ENCODE results near the gene CSRP2. TPM values are rescaled to one million over a fixed set of nuclear protein-coding genes. Genes with fewer than 3 reads are reported as not detected.
A peak's percentile ranks its signal among the peaks of the same experiment; 100 is the strongest.

Gene CSRP2
- total RNA-seq, 6 donors from 2014 or later = 9.9 to 26.3 (median 22.2) TPM

DNA sequence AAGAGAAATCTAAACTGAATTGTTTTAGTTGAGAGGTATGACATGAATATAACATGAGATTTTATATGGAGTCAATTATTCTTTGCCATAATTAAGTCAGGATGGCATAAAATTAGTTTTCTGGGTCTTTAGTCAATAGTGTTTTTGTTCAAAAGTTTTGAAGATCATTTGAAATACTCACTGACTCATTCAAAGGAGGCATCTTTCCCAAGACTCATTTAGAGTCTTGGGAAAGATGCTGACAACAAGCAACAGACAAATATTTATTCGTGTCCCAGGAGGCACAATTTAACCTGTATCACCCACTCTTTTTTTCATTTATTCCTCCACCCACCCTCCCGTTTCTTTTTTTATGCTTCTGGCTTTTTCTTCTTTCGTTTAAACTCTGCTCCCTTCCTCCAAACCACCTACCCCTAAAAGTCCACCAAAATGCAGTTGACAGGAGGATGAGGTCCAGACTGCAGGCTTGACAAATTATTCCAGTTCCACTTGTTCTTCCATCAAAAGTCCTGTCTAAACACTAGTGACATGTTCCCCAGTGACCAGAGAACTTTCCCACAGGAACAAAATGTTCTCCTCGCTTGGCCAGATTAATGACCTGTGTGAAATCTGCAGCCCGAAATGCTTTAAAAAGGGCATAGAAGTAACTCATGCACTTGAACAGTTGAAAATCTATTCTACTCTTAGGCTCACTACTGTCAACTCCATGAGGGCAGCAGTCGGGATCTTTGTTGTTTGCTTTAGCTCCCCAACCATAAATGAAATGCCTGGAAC, 43.3 kb upstream of the CSRP2 start:
- H3K27ac ChIP-seq = no peak overlapping the region
- H3K4me1 ChIP-seq = no peaks in the 10 kb centered on the region
- no peaks in the 10 kb centered on the region for H3K27me3 ChIP-seq
- no peak for DNase-seq
- ATAC-seq (ENCODE audit: low FRiP score in 2 of 2) = no peak
- H3K9me3 ChIP-seq = no peaks in the 10 kb centered on the region
- TF ChIP-seq EP300 (IDR thresholded peaks at IDR 0.05) = peak in 2 of 4 donors; percentile 58 to 82
- no peak for TF ChIP-seq POLR2A (IDR thresholded peaks at IDR 0.05)
- TF ChIP-seq, protein P1, sequence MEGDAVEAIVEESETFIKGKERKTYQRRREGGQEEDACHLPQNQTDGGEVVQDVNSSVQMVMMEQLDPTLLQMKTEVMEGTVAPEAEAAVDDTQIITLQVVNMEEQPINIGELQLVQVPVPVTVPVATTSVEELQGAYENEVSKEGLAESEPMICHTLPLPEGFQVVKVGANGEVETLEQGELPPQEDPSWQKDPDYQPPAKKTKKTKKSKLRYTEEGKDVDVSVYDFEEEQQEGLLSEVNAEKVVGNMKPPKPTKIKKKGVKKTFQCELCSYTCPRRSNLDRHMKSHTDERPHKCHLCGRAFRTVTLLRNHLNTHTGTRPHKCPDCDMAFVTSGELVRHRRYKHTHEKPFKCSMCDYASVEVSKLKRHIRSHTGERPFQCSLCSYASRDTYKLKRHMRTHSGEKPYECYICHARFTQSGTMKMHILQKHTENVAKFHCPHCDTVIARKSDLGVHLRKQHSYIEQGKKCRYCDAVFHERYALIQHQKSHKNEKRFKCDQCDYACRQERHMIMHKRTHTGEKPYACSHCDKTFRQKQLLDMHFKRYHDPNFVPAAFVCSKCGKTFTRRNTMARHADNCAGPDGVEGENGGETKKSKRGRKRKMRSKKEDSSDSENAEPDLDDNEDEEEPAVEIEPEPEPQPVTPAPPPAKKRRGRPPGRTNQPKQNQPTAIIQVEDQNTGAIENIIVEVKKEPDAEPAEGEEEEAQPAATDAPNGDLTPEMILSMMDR (IDR thresholded peaks at IDR 0.05) = no peak
- peak; percentile 14 to 29 for TF ChIP-seq POLR2AphosphoS5 (IDR thresholded peaks at IDR 0.05)
- H3K4me3 ChIP-seq = no peak overlapping the region
- 80 to 84% methylated on average over 6 of the region's 6 CpGs for WGBS, 2 donors
- H3K36me3 ChIP-seq = no peaks in the 10 kb centered on the region

DNA sequence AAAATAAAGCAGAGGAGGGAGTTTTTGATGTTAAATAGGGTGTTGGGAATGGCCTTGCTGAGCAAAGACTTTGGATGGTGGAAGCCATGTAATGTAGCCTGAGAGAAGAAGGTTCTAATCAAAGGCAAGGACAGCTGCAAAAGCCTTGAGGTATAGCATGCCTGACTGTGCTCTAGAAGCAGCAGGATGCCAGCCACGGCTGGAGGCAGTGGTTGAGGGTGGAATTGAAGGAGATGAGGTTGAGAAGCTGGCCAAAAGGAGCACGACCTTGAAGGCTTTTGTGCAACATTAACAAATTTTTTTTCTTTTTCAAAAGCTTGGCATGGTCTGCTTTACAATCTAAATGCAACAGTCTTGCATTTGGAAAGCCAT, 42.3 kb upstream of the CSRP2 start:
- Histone ChIP-seq H3K4me3 (no peak overlapping the region), H3K4me1 (peaks cover 0 to 5% (median 0%) of the 10 kb centered on the region in 4 donors), H3K9me3 (no peaks in the 10 kb centered on the region), H3K27me3 (no peaks in the 10 kb centered on the region), H3K36me3 (no peaks in the 10 kb centered on the region), H3K27ac (no peak overlapping the region)
- TF ChIP-seq, protein P1 (IDR thresholded peaks at IDR 0.05) = no peak
- TF ChIP-seq POLR2AphosphoS5 (IDR thresholded peaks at IDR 0.05) (no peak), EP300 (IDR thresholded peaks at IDR 0.05) (no peak), POLR2A (IDR thresholded peaks at IDR 0.05) (no peak)
- DNase-seq (no peak), ATAC-seq (ENCODE audit: low FRiP score in 2 of 2) (no peak)
- WGBS, 2 donors = 67 to 71% methylated on average over 2 of the region's 2 CpGs

DNA sequence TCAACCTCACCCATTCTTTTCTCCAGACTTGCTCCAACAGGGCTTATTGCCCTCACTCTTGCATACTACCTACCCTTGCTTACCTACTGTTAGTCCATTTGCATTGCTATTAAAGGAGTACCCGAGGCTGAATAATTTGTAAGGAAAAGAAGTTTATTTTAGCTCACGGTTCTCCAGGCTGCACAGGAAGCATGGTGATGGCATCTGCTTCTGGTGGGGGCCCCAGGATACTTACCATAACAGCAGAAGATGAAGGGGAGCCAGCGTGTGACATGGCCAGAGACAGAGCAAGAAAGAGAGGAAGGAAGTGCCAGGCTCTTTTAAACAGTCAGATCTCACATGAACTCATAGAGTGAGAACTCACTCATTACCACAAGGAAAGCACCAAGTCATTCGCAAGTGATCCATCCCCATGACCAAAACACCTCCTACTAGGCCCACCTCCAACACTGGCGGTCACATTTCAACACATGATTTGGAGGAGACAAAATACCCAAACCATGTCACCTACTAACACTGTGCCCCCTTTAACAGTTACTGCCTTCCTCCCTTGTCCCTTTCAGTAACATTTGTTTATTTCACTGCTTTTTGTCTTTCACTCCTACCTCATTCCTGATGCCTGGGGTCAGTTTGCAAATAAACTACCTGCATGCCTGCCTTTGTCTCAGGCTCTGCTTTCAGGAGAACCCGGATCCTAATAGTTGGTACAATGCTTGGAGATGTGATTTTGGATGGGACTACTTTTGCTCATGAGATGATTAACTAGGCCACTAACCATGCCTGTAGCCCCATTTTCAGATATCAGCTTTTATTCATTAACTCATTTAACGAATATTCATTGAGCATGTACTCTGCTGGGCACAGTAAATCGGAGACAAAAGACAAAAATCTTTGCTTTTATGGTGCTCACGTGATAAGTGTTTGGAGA, 41.6 kb upstream of the CSRP2 start:
- H3K4me3 ChIP-seq = no peak overlapping the region
- 61% methylated on average over 9 of the region's 9 CpGs for WGBS, 2 donors
- H3K27me3 ChIP-seq = no peaks in the 10 kb centered on the region
- H3K4me1 ChIP-seq = peaks cover 0 to 5% (median 0%) of the 10 kb centered on the region in 4 donors
- ATAC-seq (ENCODE audit: low FRiP score in 2 of 2) = no peak
- H3K36me3 ChIP-seq = no peaks in the 10 kb centered on the region
- H3K9me3 ChIP-seq = no peaks in the 10 kb centered on the region
- no peak for TF ChIP-seq EP300 (IDR thresholded peaks at IDR 0.05)
- TF ChIP-seq POLR2A (IDR thresholded peaks at IDR 0.05) = no peak
- TF ChIP-seq POLR2AphosphoS5 (IDR thresholded peaks at IDR 0.05) = no peak
- TF ChIP-seq, protein P1 (IDR thresholded peaks at IDR 0.05) = no peak
- no peak for DNase-seq
- no peak overlapping the region for H3K27ac ChIP-seq

DNA sequence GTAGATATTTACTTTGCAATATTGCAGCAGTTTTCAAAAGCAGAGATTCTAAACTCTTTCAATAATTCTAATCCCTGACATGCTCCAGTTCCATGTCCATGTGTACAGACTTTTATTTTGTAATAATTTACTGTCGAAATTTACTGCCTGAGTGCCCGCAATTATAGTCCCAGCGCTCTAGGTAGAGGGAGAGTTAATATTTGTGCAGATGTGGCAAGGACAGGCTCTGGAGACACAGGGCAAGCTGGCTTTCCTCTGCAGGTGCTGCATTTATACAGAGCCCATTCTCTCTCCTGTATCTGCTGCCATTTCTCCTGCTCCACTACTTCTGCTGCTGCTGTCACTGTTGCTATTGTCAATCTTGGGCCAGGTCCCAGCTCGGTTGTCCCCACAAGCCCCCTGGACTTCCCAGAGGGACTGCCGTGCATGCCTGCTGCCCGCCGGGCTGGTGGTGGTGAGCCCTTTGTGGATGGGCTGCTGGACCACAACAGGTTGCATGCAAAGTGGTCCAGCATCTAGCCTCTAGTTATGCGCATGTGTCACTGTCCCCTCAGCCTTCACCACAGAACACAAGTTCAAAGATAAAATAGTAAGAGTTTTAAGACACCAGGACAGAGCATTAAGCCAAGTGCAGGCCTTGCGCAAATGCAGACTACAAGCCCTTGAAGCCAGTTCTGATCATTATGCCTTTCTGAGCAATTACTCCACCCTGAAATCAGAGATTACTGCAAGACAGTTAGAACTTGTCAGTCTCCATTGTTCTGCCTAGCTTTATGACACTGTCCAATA, 40.8 kb upstream of the CSRP2 start:
- no peak for TF ChIP-seq POLR2AphosphoS5 (IDR thresholded peaks at IDR 0.05)
- no peak for TF ChIP-seq EP300 (IDR thresholded peaks at IDR 0.05)
- TF ChIP-seq POLR2A (IDR thresholded peaks at IDR 0.05) = no peak
- TF ChIP-seq, protein P1 (IDR thresholded peaks at IDR 0.05) = no peak
- Histone ChIP-seq H3K27me3 (no peaks in the 10 kb centered on the region), H3K9me3 (no peaks in the 10 kb centered on the region), H3K4me3 (no peak overlapping the region), H3K27ac (no peak overlapping the region), H3K4me1 (peaks cover 0 to 9% (median 0%) of the 10 kb centered on the region in 4 donors), H3K36me3 (no peaks in the 10 kb centered on the region)
- 82 to 87% methylated on average over 9 of the region's 9 CpGs for WGBS, 2 donors
- peak in 1 of 2 donors; percentile 30 for ATAC-seq (ENCODE audit: low FRiP score in 2 of 2)
- DNase-seq = peak in 1 of 2 donors; percentile 61

Measured in upper lobe of left lung (tissue), 6 donors.